IMR-90 (cell line): ENCODE data around the gene CMTM5. TPM values are rescaled to one million over a fixed set of nuclear protein-coding genes. Genes with fewer than 3 reads are reported as not detected.

Experiments used
- ATAC-seq: fragments of 200-7000 bp; cut with Tn5 transposase; 2 replicates; pipeline ENCODE4 v1.9.1; 2020; ENCODE audit warnings: low read depth, mild to moderate bottlenecking, moderate library complexity
- BruUV-seq: library from RNA; stranded (reverse); fragments of 400-500 nt; replicated peaks from 2 replicates; lab custom pipeline; 2021; lab: Mats Ljungman, UMichigan
- CTCF ChIA-PET: fragments of 300-600 bp; formaldehyde crosslinking; extraction: SDS; loops from one replicate; lab custom pipeline; 2021; ENCODE audit warnings: antibody characterized with exemption; lab: Yijun Ruan, JAX
- POLR2A ChIA-PET: fragments of 300-600 bp; sonication (Branson Sonifier 250); formaldehyde crosslinking; loops from one replicate; lab custom pipeline; 2022; ENCODE audit warnings: antibody characterized with exemption; ENCODE audit not compliant: unreplicated experiment; lab: Charles Lee
- DNase-seq: peaks from one replicate; pipeline ENCODE4 v3.0.0; 2013
- H2AFZ ChIP-seq: replicated peaks from 2 replicates; pipeline ENCODE3; 2013; ENCODE audit warnings: low read length, mild to moderate bottlenecking; ENCODE audit not compliant: poor library complexity
- H2AK5ac ChIP-seq: 2 replicates; pipeline ENCODE4 v1.6.1; 2013; ENCODE audit warnings: low read depth, low read length, inconsistent platforms
- H2AK9ac ChIP-seq: replicated peaks from 2 replicates; pipeline ENCODE3; 2013; ENCODE audit warnings: mild to moderate bottlenecking, low read depth, low read length, moderate library complexity; ENCODE audit not compliant: poor library complexity
- H2BK120ac ChIP-seq: 2 replicates; pipeline ENCODE4 v1.6.1; 2013; ENCODE audit warnings: low read depth, low read length, inconsistent platforms
- H2BK15ac ChIP-seq: 3 replicates; pipeline ENCODE4 v1.6.1; 2013; ENCODE audit warnings: low read depth, low read length, inconsistent platforms
- H2BK20ac ChIP-seq: 2 replicates; pipeline ENCODE4 v1.6.1; 2013; ENCODE audit warnings: low read depth, mild to moderate bottlenecking, inconsistent platforms, low read length, moderate library complexity
- H2BK5ac ChIP-seq: 2 replicates; pipeline ENCODE4 v1.6.1; 2013; ENCODE audit warnings: mild to moderate bottlenecking, low read depth, low read length, inconsistent platforms; ENCODE audit not compliant: poor library complexity, severe bottlenecking
- H3K14ac ChIP-seq: replicated peaks from 2 replicates; pipeline ENCODE4 v1.6.1; 2013; ENCODE audit warnings: low read depth, low read length, inconsistent platforms
- H3K18ac ChIP-seq: 2 replicates; pipeline ENCODE4 v1.6.1; 2013; ENCODE audit warnings: low read depth, low read length, control low read depth
- H3K23ac ChIP-seq: 2 replicates; pipeline ENCODE4 v1.6.1; 2013; ENCODE audit warnings: low read depth, low read length, inconsistent platforms
- H3K27ac ChIP-seq: 2 replicates; pipeline ENCODE4 v1.5.1; 2013; ENCODE audit warnings: mild to moderate bottlenecking, control low read depth, low read length; ENCODE audit not compliant: insufficient read depth
- H3K27me3 ChIP-seq: 2 replicates; pipeline ENCODE4 v1.6.1; 2013; ENCODE audit warnings: low read length; ENCODE audit not compliant: control insufficient read depth, insufficient read depth
- H3K36me3 ChIP-seq: 2 replicates; pipeline ENCODE4 v1.6.1; 2013; ENCODE audit warnings: low read length, mixed read lengths; ENCODE audit not compliant: control insufficient read depth, insufficient read depth
- H3K4ac ChIP-seq: 2 replicates; pipeline ENCODE4 v1.6.1; 2013; ENCODE audit warnings: low read depth, low read length, inconsistent platforms
- H3K4me1 ChIP-seq: 2 replicates; pipeline ENCODE4 v1.6.1; 2013; ENCODE audit warnings: low read length, mixed read lengths; ENCODE audit not compliant: control insufficient read depth, insufficient read depth
- H3K4me2 ChIP-seq: 2 replicates; pipeline ENCODE4 v1.6.1; 2013; ENCODE audit warnings: low read depth, mild to moderate bottlenecking, control low read depth, low read length, moderate library complexity
- H3K4me3 ChIP-seq: 2 replicates; pipeline ENCODE4 v1.5.1; 2013; ENCODE audit warnings: low read depth, mild to moderate bottlenecking, control low read depth, low read length, moderate library complexity; ENCODE audit not compliant: insufficient read depth
- H3K56ac ChIP-seq: 2 replicates; pipeline ENCODE4 v1.6.1; 2013; ENCODE audit warnings: low read length, inconsistent platforms; ENCODE audit not compliant: insufficient read depth; ENCODE audit errors: extremely low read depth
- H3K79me1 ChIP-seq, 2 experiments: 2 replicates each; pipeline ENCODE4 v1.6.1; 2013; ENCODE audit warnings: low read length in 2 of 2, inconsistent platforms in 1 of 2, low read depth in 1 of 2
- H3K9ac ChIP-seq: 2 replicates; pipeline ENCODE4 v1.6.1; 2013; ENCODE audit warnings: low read depth, low read length, control low read depth
- H3K9me1 ChIP-seq: 2 replicates; pipeline ENCODE4 v1.6.1; 2013; ENCODE audit warnings: low read length, inconsistent platforms; ENCODE audit not compliant: insufficient read depth
- H3K9me3 ChIP-seq: 2 replicates; pipeline ENCODE4 v1.6.1; 2013; ENCODE audit warnings: low read length; ENCODE audit not compliant: control insufficient read depth, insufficient read depth
- H4K20me1 ChIP-seq: 2 replicates; pipeline ENCODE4 v1.6.1; 2013; ENCODE audit warnings: low read length, inconsistent platforms; ENCODE audit not compliant: insufficient read depth
- H4K5ac ChIP-seq: 2 replicates; pipeline ENCODE4 v1.6.1; 2013; ENCODE audit warnings: mild to moderate bottlenecking, low read depth, low read length, control low read depth
- H4K8ac ChIP-seq, 2 experiments: 2 replicates each; pipeline ENCODE4 v1.6.1; 2013; ENCODE audit warnings: low read depth in 2 of 2, low read length in 2 of 2, control low read depth in 1 of 2, inconsistent platforms in 1 of 2
- H4K91ac ChIP-seq: 2 replicates; pipeline ENCODE4 v1.6.1; 2013; ENCODE audit warnings: low read depth, low read length, inconsistent platforms; ENCODE audit not compliant: insufficient read depth
- CEBPB ChIP-seq: IDR thresholded peaks from 2 replicates; pipeline ENCODE4 v1.6.1; 2012; ENCODE audit warnings: low read depth, low read length, improper control_type of control experiment
- FOS ChIP-seq: fragments of 150-350 bp; IDR thresholded peaks from 2 replicates; pipeline ENCODE4 v1.6.1; 2016; ENCODE audit warnings: low read depth, low read length
- NFE2L2 ChIP-seq: fragments of 150-350 bp; IDR thresholded peaks from 2 replicates; pipeline ENCODE4 v1.6.1; 2016; ENCODE audit warnings: low read depth, mild to moderate bottlenecking, low read length
- POLR2A ChIP-seq: IDR thresholded peaks from 2 replicates; pipeline ENCODE4 v1.6.1; 2012; ENCODE audit warnings: mild to moderate bottlenecking, low read depth, low read length
- WGBS, 2 experiments: methylation state at CpG; one replicate each; pipeline versions ENCODE4 v1.1.5 to v1.1.7; 2013; ENCODE audit warnings: missing lambda C conversion rate in 2 of 2; ENCODE audit not compliant: insufficient read length in 1 of 2; ENCODE audit errors: extremely low coverage in 2 of 2; 5-methylcytosine and 5-hydroxymethylcytosine counted together
- dilution Hi-C: fragments of 300-500 bp; cut with HindIII; formaldehyde crosslinking; loops from one replicate; pipeline ENCODE4 v1.14.3; 2018; ENCODE audit warnings: low sequenced_read_pairs; ENCODE audit not compliant: unreplicated experiment
- in situ Hi-C: fragments of 300-500 bp; cut with MboI; formaldehyde crosslinking; loops from 3 replicates; pipeline ENCODE4 v1.14.3; 2019; ENCODE audit warnings: low sequenced_read_pairs, inconsistent platforms, mixed read lengths
- intact Hi-C: fragments of 100-400 bp; cut with micrococcal nuclease; formaldehyde crosslinking; loops from 2 replicates; pipeline ENCODE4 v1.10.0; 2022
- polyA plus RNA-seq, 3 experiments: library from polyadenylated mRNA; depleted of rRNA; stranded (reverse); fragments of >200 nt; gene quantifications; 2 replicates each; pipeline ENCODE4 v1.2.3, GENCODE V29; 2012; ENCODE audit warnings: low replicate concordance in 1 of 3
- total RNA-seq: library from RNA; depleted of rRNA; stranded (reverse); fragments of >200 nt; gene quantifications from 2 replicates; pipeline ENCODE4 v1.2.3, GENCODE V29; 2012

Gene CMTM5
- total and polyA plus RNA-seq, 2 of the 4 experiments (the other 2 are of a cell fraction), result 0.07 TPM; not detected in 1

GRCh38 chr14:23361763-23362162, 15.1 kb upstream of the CMTM5 start:
- DNase-seq (no peak), ATAC-seq (no peak)
- Histone ChIP-seq H3K9me1 (peaks cover 5% of the 10 kb centered on the region; the same call in 1 of the 2 replicates), H3K4me1 (peaks cover 4% of the 10 kb centered on the region), H2BK15ac (no peak overlapping the region), H2AFZ (no peak overlapping the region), H2BK120ac (no peak overlapping the region), H3K4me3 (no peak overlapping the region), H4K91ac (no peak overlapping the region), H3K4ac (no peak overlapping the region), H3K4me2 (no peak overlapping the region), H3K56ac (no peak overlapping the region), H4K5ac (no peak overlapping the region), H3K27me3 (no peaks in the 10 kb centered on the region), H3K18ac (no peak overlapping the region), H4K20me1 (peaks cover 12% of the 10 kb centered on the region; the same call in 1 of the 2 replicates), H3K9ac (no peak overlapping the region), H3K79me1 (peaks cover 13 to 37% of the 10 kb centered on the region in 2 experiments; a peak in 3 of 4 replicates), H4K8ac (no peak overlapping the region), H3K36me3 (peaks cover 26% of the 10 kb centered on the region), H3K23ac (no peak overlapping the region), H2BK20ac (no peak overlapping the region), H2AK5ac (no peak overlapping the region), H3K9me3 (no peaks in the 10 kb centered on the region), H3K27ac (no peak overlapping the region), H2BK5ac (no peak overlapping the region), H3K14ac (no peak overlapping the region), H2AK9ac (no peak overlapping the region)
- ChIA-PET POLR2A (no interaction called here), CTCF (interaction anchor here (1.0 to 2.5 kb wide), 2 partner anchors 10 to 18 kb away, joined by 3 to 8 read pairs; partner anchors contain the start of gene SLC22A17)
- TF ChIP-seq FOS (no peak), NFE2L2 (no peak), POLR2A (no peak), CEBPB (no peak)
- intact Hi-C loops (loop anchor here (1.0 kb wide), 1 partner anchor 33 kb away; no protein-coding TSS in a partner anchor), in situ Hi-C loops (no loop called here), dilution Hi-C loops (no loop called here)
- no TSS peak for BruUV-seq
- WGBS, 2 experiments, result no CpG with 5 or more reads among the region's 6 CpGs
